ENCODE measurements around the gene PLA2G7.

PLA2G7 gene

GRCh38 chr6:46688117-46688965 lies 46.8 kb downstream of the PLA2G7 start:
- DNase-seq (ENCODE audit: low read depth) = no peak

- DNase-seq (ENCODE audit: low read depth) = no peak
Measured at GRCh38 chr6:46687619-46688097, 47.5 kb downstream of the PLA2G7 start, which contains the start of gene TDRD6. Gene TDRD6 (plus strand): TSS chr6:46687885. CDS start chr6:46688129, 244 bp downstream.

GRCh38 chr6:46684771-46685170 lies 50.4 kb downstream of the PLA2G7 start:
- DNase-seq (ENCODE audit: low read depth) = no peak

GRCh38 chr6:46677314-46677654 lies 57.9 kb downstream of the PLA2G7 start:
- no peak for DNase-seq (ENCODE audit: low read depth)

- DNase-seq (ENCODE audit: low read depth) = no peak
Measured at GRCh38 chr6:46676604-46677313, 58.4 kb downstream of the PLA2G7 start.

GRCh38 chr6:46674410-46674809 lies 60.8 kb downstream of the PLA2G7 start:
- DNase-seq (ENCODE audit: low read depth) = no peak

- DNase-seq (ENCODE audit: low read depth) = no peak
Measured at GRCh38 chr6:46667377-46667776, 67.8 kb downstream of the PLA2G7 start.

- no peak for DNase-seq (ENCODE audit: low read depth)
Measured at GRCh38 chr6:46661483-46661882, 73.7 kb downstream of the PLA2G7 start.

- DNase-seq (ENCODE audit: low read depth) = no peak
Measured at GRCh38 chr6:46657642-46658041, 77.5 kb downstream of the PLA2G7 start.

GRCh38 chr6:46655803-46656202 lies 79.4 kb downstream of the PLA2G7 start:
- DNase-seq (ENCODE audit: low read depth) = no peak
